Amniotic epithelial cell (primary cell): ENCODE data around the gene SVIL.

Experiments
- DNase-seq: peaks from one replicate; pipeline ENCODE4 v3.0.0-alpha.2; 2010; ENCODE audit warnings: low read depth

The SVIL gene, protein sequence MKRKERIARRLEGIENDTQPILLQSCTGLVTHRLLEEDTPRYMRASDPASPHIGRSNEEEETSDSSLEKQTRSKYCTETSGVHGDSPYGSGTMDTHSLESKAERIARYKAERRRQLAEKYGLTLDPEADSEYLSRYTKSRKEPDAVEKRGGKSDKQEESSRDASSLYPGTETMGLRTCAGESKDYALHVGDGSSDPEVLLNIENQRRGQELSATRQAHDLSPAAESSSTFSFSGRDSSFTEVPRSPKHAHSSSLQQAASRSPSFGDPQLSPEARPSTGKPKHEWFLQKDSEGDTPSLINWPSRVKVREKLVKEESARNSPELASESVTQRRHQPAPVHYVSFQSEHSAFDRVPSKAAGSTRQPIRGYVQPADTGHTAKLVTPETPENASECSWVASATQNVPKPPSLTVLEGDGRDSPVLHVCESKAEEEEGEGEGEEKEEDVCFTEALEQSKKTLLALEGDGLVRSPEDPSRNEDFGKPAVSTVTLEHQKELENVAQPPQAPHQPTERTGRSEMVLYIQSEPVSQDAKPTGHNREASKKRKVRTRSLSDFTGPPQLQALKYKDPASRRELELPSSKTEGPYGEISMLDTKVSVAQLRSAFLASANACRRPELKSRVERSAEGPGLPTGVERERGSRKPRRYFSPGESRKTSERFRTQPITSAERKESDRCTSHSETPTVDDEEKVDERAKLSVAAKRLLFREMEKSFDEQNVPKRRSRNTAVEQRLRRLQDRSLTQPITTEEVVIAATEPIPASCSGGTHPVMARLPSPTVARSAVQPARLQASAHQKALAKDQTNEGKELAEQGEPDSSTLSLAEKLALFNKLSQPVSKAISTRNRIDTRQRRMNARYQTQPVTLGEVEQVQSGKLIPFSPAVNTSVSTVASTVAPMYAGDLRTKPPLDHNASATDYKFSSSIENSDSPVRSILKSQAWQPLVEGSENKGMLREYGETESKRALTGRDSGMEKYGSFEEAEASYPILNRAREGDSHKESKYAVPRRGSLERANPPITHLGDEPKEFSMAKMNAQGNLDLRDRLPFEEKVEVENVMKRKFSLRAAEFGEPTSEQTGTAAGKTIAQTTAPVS (N-terminal part only)

DNA sequence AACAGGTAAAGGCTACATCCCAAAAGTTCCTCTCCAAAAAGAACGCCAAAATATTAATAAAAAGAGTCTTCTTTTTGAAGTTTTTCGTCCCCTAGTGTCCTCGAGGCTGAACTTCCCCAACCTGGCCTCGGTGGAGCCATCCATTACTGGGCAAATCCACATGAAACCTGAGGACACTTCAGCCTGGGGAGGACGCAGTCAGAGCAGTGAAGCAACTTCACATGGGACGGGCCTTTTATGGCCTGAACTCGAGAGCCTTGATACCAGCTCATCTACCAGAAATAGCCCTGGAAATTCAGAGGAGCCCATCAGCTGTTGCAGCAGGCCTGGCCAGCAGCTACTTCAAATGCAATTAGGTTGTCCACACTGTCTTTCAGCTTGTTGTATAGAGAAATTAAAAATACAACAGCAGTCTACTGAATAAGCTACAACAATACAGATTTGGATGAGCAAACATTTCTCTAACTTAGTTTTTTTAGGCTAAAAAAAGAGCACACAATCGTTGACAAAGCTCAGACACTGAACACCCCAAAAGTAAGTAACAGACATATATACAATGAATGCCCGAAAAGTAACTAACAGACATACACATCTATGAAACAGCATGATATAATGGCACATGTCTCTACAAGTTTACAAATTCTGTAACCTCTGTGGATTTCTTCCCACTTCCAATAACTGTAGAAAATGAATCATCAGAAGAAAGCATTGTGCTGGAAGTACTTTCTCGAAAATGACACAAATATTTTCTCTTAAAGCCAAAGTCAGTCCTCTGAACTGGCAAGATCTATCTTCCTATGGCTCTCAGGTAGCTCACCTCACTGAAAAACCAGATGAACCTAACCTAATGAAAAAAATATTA, at the start of gene SVIL:
Gene SVIL, minus strand, starts transcription at position 208 of the 862 bp plus-strand sequence. CDS start 79,913 bp downstream, outside the sequence.
- DNase-seq = peak; percentile 81

DNA sequence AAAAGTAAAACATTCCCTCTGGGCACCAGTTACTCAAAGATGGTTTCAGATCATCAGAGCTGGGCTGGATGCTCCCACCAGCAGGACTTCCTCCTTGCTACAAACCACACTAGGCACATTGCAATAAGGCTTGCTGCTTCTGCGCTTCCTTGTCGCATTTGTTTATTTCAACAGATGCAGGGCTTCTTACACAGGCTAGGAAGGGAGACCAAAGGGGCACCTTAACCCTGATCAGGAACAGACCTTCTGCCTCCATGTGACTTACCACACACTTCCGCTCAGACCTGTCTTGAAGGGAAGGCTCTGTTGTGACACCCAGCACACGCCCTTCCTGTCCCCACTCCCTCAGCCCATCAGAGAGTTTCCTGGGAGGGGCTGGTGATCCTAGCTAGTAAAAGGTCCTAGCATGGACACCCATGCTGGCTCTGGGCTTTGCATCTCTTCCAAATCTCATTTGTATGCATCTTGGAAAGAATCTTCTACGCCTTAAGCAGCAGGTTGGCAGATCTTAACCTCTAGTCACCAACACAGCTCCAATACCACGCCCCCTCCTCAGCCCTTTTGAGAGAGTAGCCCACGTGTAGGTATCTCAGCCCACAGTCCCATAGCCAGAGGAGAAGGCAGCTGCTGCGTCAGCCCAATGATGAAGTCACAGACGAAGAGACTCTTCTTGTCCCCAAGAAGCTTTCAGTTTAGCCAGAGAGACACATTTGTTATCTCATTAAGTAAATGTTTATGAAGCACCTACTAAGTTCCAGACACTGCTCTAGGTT, 47.1 kb upstream of the SVIL start:
- DNase-seq = no peak

DNA sequence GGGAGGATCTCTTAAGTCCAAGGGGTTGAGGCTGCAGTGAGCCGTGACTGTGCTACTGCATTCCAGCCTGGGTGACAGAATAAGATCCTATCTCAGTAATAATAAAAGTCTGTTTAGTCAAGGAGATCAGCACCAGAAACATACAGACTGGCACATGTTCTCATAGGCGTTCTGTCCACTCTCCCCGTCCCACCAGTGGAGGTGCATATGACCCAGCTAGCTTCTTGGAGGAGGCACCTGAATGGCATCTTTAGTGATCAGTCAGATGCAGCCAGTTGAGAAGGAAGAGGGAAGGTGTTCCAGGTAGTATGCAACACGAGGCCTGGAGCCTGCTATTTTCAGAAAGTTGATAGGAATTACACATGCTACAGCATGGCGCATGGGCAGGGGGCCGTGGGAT, 45.3 kb upstream of the SVIL start:
- DNase-seq = no peak

DNA sequence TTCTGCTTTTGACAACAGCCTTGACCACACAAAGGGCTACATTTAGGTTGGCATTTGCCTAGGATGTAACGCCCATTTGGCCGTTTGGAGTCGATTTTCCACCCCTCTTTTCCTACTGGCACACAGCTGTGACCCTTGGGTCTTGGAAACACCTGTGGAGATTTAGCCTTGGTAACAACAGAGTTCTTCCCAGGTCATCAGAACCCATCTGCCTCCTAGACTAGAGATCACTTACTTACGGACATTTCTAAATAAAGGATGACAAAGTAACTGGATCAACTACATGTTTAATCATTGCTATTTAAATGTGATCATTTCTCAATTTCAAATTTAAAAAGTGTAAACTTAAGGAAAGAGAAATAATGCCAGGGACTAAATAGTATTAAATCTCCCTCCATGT, 42.0 kb upstream of the SVIL start:
- no peak for DNase-seq

DNA sequence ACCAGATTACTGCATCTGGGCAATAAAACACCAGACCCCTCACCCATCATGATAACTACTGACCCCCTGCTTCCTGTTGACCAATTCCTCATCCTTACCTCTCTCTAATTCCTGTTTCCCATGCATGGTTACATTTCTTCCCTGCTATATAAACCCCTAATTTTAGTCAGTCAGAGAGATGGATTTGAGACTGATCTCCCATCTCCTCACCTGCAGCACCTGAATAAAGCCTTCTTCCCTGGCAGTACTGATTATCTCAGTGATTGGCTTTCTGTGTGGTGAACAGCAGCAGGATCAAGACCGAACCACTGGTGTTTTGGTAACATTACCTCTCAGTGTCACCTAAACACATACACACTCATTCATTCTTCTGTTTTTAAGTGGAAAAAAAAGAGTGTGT, 41.2 kb upstream of the SVIL start:
- DNase-seq = no peak

DNA sequence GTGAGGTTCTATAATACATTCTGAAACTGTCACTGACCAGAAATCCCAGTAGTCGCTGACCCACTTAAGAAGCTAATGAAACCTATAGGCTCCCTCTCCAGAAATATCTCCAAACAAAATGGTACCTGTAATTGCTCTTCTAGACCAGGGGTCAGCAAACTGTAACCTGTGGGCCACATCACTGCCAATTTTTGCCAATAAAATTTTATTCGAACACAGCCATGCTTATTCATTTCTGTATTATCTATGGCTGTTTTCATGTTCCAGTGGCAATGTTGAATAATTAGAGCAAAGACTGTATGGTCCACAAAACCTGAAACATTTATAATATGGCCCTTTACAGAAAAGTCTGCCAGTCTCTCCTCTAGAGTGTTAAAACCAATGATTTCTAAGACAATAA, 37.2 kb upstream of the SVIL start:
- DNase-seq = no peak

DNA sequence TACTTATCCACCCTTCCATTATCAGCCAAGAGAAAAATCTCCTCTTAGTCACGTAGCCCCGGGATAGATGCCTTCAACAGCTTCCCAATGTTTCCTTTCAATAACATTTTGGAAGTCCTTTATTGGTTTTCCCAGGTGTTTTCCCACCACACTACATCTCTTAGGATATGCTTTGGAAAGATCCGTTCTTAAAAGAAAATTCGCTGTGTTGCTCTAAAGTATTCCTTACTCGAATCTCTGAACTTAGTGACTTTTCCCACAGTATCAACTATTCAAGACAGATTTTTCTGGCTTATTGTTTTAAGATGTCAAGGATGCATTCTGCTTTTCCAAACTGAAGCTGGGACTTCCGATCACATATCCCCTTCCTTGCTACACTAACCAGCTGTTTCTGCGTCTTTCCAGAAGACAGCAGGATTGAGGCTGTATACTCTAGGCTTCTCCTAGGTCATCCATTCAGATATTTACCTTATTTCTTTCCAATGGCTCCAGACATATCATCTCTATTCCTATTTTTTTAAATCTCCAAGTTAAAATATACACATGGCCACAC, 36.5 kb upstream of the SVIL start:
- DNase-seq = no peak

DNA sequence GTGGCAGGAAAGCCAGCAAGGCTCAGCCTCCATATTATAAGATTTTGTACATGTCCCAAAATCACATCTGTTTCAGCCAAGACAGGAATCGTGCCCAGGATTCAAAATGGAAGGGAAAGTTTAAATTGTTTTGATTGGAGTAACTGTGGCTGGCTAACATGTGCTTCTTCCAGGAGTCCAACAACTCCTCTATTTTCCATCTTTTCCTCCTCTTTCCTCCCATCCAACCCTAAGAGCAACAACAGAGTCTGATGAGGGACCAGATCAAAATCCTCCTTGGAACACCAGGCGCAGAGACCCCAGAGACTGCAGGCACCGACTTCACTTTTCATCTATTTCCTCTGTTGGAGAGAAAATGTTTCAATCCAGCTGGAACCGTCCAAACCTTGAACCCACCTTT, 36.0 kb upstream of the SVIL start:
- DNase-seq = no peak

DNA sequence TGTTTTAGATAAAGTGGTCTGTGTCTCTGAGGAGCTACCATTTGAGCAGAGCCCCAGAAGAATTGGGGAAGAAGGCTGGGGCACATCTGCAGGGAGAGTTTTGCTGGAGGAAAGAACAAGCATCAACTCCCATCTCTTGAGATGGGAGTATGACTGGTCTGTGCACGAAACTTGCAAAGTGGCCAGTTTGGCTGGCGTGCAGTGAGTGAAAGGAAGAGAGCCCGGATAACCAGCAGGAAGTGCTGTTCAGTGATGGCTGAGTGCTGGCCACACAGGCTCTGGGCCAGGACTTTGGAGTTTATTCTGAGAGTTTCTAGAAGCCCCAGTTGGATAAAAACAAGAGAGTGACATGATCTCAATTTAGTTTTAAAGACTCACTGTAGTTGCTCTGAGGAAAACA, 34.4 kb upstream of the SVIL start:
- no peak for DNase-seq

DNA sequence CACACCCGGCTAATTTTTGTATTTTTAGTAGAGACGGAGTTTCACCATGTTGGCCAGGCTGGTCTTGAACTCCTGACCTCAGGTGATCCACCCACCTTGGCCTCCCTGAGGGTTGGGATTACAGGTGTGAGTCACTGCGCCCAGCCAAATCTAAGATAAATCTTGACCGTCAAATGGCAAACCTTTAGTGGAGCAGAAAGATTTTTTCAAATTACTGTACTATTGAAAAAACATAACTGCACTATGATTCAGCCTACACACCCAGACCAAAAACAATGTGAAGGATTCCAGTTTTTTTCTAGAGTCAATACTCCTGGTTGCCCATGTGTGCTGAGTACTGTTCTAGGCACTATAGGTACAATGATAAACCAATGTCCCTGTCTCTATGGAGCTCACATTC, 33.9 kb upstream of the SVIL start:
- no peak for DNase-seq

DNA sequence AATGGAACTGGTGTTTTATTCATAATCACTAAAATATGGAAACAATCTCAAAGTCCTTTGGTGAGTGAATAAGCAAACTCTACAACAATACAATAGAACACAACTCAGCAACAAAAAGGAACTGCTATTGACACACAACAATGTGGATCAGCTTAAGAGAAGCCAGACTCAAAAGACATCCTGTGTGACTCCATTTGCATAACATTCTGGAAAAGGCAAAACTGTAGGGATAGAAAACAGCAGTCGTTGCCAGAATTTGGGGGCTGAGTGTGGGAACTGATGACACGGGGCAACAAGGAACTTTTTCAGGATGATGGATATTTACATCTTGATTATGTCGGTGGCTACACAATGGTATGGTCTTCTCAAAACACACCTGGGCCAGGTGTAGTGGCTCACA, 32.4 kb upstream of the SVIL start:
- no peak for DNase-seq

DNA sequence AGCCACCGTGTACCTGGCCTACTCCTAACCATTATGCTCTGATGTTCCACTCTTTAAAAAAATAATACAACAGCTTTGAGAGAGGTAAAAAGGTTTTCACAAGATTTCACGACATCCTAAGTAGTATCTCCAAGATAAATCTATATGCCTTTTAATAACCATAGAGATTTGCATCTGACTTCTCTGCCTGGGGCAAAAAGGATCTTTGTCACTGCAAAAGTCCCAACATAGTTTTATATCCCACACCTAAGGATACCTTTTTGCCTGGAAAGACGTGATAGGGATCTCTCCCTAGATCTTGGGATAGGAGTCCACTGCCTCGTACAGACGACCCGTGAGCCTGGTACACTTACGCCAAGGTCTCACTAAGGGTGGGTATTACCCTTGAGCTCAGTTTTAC, 31.4 kb upstream of the SVIL start:
- no peak for DNase-seq

DNA sequence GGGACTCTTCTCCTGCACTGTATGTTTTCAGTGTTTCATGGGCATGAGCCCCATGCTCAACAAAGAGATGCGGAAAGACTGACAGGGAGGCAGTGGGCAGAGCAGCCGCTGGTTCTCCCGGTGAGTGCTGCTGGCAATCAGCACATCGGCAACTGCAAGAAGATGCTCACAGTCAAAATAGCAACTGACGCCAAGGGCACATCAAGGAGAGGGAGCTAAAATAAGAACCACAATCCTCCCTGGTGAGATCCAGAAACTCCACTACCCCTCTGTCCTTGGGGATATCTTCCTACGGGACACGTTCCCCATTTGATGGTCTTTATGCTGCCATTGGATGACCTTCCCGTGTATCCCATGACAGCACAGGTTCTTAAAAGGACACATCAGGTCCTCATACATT, 28.9 kb upstream of the SVIL start:
- DNase-seq = no peak

DNA sequence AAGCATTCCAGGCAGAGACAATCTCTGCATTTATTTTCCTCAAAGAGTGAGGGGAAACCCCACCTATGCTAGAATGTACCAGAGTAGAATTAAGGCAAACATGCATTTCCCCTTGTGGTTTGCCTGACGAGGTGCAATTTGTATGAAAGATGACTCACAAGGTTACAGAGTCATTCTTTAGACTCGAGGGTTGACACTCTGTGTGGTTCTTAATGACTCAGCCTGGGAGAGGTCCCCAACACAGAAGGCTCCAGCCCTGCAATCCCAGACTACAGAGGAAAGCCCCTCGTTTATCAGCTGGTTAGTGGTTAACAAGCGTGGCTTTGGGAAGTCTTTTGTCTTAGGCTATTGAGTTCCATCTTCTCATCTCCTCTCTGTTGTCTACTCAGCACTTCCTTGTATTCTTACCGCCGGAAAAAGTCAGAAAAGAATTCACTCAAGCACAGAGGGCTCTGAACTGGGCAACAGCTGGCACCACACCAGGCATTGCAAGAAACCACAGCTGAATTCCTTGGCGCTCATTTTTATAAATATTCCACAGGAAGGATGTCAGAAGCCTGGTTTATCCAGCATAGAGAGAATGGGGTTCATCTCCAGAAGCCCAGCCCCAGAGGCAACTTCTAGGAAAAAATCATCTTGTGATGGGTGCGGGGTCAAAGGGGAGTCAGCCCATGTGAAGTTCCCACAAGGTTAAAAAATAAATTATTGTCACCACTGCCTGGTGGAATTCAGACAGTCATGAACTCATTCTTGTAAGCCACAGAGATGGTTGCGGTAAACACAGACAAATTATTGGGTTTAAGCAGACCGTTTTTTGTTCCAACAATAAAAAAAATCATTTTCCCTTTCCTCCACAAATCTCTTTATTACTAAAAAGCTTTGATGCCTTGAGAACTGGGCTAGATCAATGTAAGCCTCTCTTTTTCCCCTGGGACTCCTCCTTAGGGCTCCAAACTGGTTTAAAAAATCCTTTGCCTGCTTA, 24.5 kb upstream of the SVIL start:
- DNase-seq = peak; percentile 100

DNA sequence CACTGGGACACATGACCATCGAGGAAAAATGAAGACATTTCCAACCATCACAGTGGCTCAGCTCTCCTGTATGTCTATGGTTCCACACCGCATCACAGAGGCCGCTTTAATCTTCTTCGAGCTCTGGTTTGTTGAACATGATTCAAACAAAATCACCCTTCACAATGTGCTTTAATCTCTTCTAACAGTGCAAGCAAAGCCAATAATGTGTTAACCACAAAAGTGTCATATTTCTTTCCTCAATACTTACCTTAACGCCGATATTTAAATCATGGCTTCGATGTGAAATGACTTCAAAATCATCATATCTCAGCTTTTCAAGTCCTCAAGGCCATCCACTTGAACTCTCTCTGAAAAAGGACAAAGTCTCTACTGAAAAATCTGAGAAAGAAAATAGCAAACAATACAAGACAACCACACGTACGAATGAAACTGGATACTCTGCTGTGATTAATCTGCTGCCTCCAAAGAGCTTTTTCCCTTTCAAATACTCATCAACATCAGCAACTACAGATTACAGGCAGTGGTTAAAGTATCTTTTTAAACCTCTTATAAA, 23.0 kb upstream of the SVIL start:
- no peak for DNase-seq

DNA sequence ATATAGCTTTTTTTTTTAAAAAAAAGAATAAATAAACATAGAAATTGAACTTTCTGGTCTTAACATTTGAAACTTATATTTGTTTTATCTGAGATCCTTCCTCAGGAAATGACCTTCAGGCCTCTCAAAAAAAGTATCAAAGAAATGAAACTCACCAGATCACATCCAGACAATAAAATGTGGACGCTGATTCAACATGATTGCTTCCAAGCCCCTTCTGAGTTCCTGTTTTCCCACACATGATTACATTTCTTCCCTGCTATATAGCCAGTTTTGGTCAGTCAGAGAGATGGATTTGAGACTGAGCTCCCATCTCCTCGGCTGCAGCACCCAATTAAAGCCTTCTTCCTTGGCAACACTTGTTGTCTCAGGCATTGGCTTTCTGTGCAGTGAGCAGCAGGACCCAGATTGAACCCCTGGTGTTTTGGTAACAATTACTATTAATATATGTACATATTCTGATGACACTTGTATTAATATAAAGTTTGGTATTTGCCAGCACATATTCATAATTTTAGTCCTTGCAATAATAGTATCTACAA, 21.8 kb upstream of the SVIL start:
- DNase-seq = no peak

DNA sequence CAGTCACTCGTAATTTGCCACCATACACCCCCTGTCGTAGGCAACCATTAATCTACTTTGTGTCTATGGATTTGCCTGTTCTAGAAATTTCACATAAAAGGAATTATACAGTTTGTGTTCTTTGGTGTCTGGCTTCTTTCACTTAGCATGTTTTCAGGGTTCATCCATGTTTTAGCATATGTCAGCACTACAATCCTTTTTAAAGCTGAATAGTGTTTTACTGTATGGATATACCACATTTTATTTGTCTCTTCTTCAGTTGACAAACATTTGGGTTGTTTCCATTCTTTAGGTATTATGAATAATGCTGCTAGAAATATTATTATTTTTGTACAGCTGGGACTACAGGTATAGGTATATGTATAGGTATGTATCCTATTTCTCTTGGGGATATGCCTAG, 17.4 kb upstream of the SVIL start:
- no peak for DNase-seq

DNA sequence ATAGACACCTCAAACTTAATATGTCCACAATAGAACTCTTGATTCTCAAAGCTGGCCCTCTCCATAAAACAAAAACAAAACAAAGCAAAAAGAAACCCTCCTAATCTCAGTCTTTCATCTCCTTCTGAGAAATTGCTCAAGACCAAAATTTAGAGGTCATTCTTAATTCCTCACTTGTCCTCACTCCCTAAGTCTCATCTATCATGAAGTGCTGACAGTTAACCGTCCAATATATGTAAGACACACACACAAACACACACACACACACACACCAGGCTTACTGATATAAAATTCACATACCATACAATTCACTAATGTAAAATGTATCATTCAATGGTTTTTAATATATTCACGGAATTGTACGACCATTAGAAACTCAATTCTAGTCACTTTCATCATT, 17.0 kb upstream of the SVIL start:
- DNase-seq = peak; percentile 51

DNA sequence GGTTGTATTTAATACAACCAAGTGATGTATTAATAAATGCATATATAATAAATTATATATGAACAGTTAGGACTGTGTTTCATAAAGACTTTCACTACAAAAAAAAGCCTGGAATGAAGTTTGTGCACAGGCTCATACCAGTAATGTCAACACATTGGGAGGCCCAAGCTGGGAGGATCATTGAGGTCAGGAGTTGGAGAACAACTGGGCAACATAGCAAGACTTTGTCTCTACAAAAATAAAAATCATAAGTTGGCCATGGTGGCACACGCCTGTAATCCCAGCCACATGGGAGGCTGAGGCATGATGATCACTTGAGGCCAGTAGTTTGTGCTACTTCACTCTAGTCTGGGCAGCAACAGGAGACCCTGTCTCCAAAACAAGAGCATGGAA, 15.8 kb upstream of the SVIL start:
- no peak for DNase-seq
